HG03060 (cell line): ENCODE results near the gene ALG10B.
"Not testable (repeated sequence)": the region's sequence is repeated elsewhere in the genome, so short reads cannot be mapped to it uniquely, and the experiment has no call there.

Experiments used
- ATAC-seq: cut with Tn5 transposase; IDR thresholded peaks from one replicate; pipeline ENCODE4 v1.9.1; 2021; ENCODE audit warnings: low read depth, moderate number of reproducible peaks; ENCODE audit not compliant: unreplicated experiment

The ALG10B gene

GRCh38 chr12:38316391-38317129 lies at the start of gene ALG10B:
TSS of gene ALG10B (plus strand) at chr12:38316774. CDS start at chr12:38316894, 120 bp downstream.
- peak; percentile 99 for ATAC-seq

GRCh38 chr12:38268612-38269011 lies 48.0 kb upstream of the ALG10B start:
- no peak for ATAC-seq

DNA sequence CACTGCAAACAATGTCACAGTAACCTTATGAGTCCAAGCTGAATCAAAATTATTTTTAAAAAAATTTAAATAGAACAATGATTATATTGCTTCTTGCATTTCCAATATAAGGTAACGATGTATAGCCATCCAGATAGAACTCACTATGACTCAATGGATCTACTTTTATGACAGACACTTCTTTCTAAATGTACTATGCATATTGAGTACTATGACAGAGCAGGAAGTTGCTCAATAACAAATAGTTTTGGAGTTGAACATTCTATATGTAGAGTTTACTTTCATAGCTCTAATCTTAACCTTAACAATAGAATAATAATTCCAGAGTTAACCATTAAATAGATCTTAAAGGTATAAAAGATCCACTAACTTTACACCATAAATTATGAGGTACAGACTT lies 46.7 kb upstream of the ALG10B start:
- no peak for ATAC-seq

- ATAC-seq, result no peak
Measured at GRCh38 chr12:38279756-38280155, 36.8 kb upstream of the ALG10B start.

DNA sequence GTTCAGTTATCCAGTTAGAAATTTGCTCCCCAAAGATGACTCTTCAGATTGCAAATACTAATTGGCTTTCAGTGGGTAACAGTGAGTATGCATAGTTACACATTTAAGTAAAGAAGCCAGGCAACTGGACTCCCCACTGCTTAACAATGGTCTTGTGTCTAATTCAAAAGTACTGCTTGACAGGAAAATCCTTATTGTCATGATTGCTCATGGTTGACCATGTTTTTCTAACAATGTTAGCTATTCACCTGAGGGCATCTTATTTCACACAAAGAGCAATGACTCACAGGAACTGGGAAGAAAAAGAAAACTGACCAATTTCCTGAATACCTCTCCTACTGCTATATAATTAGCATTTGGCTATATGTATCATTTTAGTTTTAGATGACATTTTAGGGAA lies 33.7 kb upstream of the ALG10B start:
- no peak for ATAC-seq

GRCh38 chr12:38289396-38289795 lies 27.2 kb upstream of the ALG10B start:
- ATAC-seq, result no peak

DNA sequence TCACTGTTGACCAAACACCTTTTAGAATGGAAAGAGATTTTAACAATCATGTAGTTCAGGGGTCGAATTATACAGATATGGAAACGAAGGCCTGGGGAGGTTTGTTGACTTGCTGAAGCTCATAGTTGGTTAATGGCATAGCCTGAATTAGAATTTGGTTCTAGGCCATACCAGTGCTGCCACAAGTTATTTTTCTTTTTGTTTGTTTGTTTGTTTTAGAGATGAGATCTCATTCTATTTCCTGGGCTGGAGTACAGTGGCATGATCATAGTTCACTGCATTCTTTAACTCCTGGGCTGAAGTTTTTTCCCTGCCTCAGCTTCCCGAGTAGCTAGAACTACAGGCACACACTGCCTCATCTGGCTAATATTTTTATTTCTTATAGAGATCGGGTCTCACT lies 25.4 kb upstream of the ALG10B start:
- ATAC-seq, result no peak

GRCh38 chr12:38302972-38303371 lies 13.6 kb upstream of the ALG10B start:
- ATAC-seq, result not testable (repeated sequence)

GRCh38 chr12:38321966-38322365 lies 5.4 kb downstream of the ALG10B start:
- ATAC-seq, result not testable (repeated sequence)

DNA sequence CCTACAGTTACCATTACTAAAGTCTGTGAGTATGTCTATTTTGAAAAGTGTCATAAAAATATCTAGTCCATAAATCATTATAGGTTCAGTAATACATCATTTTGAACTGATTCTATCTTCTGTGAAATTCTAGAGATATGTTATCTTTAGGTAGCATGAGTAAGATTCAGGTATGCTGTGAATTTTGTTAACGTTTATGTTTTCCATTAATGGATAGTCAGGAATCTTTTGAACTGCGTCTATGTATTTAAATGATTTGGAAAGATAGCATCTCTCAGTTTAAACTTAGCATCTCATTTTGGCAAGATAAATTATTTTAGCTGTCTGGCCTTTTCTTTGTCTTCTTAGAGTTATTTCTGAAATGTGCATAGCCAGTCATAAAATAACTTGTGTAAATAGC lies 8.3 kb downstream of the ALG10B start:
- ATAC-seq, result no peak

DNA sequence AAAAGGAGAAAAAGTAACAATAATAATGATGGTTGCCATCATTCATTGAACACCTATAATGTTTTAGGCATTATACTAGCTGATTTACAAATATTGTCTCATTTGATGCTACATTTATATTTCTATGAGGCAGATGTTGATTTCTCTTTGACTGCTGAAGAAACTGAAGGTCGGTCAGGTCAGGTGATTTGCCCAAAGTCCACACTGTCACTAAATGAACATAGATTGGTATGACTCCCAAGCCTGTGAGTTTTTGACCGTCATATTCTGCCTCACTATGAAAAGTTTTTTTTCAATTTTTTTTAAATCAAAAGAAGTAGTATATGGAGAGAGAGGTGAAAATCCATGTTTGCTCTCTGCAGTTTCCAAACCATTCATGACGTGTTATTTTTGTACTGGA lies 10.8 kb downstream of the ALG10B start:
- no peak for ATAC-seq

- ATAC-seq, result peak; percentile 58
Measured at GRCh38 chr12:38328306-38328895, 11.8 kb downstream of the ALG10B start.

DNA sequence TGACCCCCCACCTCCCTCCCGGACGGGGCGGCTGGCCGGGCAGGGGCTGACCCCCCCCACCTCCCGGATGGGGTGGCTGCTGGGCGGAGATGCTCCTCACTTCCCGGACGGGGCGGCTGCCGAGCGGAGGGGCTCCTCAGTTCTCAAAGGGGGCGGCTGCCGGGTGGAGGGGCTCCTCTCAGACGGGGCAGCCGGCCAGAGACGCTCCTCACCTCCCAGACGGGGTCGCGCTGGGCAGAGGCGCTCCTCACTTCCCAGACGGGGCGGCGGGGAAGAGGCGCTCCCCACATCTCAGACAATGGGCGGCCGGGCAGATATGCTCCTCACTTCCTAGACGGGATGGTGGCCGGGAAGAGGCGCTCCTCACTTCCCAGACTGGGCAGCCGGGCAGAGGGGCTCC lies 13.8 kb downstream of the ALG10B start:
- ATAC-seq, result not testable (repeated sequence)

DNA sequence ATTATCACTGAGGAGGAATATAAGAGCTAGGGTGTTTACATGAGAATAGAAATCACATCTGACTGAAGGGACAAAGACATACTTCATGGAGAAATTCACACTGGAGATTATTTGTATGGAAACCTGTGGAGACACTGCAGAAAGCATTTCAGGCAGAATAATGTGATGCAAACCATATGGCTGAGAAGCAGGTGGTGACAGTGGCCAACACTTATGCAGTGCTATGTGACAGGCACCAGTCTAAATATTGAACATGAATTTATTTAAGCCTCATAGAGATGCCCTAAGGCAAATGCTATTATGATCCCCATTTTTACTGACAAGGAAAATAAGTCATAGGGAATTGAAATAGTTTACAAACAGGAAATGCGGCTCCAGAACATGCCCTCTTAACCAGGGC lies 16.2 kb downstream of the ALG10B start:
- no peak for ATAC-seq

DNA sequence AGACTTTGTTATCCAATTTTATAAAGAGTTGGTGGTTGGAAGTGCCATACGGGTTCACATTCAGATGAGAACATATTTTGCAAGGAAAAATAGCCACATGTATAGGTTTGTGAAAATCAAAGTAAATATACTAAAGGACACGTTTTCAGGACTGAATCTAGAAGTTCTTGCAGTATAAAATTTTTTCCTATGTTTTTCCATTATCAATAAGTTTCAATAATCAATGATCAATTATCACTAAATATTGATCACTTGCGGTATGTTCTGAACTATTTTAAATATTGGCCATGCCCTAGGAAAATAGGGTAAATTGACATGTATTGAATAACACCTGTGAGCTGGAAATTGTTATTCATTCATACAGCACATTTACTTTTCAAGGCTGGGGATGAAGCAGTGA lies 25.9 kb downstream of the ALG10B start:
- ATAC-seq, result no peak

DNA sequence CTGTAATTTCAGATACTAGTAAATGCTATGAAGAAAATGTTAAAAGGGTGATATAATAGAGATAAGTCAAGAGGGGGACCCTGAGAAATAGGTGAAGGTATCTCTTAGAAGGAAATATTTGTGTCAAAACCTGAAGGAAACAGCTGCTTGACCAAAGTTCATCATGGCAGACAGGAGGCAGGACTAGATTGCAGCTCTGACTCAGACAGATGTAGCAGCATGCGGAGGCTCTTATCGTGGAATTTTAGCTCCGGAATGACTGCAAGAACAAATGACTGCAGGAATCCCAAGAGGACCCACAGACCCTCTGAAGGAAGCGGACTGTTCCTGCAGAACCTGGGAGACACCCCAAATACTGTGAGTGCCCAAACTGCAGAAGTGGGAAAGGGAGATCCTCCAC lies 26.7 kb downstream of the ALG10B start:
- not testable (repeated sequence) for ATAC-seq

GRCh38 chr12:38343916-38344315 lies 27.3 kb downstream of the ALG10B start:
- not testable (repeated sequence) for ATAC-seq

DNA sequence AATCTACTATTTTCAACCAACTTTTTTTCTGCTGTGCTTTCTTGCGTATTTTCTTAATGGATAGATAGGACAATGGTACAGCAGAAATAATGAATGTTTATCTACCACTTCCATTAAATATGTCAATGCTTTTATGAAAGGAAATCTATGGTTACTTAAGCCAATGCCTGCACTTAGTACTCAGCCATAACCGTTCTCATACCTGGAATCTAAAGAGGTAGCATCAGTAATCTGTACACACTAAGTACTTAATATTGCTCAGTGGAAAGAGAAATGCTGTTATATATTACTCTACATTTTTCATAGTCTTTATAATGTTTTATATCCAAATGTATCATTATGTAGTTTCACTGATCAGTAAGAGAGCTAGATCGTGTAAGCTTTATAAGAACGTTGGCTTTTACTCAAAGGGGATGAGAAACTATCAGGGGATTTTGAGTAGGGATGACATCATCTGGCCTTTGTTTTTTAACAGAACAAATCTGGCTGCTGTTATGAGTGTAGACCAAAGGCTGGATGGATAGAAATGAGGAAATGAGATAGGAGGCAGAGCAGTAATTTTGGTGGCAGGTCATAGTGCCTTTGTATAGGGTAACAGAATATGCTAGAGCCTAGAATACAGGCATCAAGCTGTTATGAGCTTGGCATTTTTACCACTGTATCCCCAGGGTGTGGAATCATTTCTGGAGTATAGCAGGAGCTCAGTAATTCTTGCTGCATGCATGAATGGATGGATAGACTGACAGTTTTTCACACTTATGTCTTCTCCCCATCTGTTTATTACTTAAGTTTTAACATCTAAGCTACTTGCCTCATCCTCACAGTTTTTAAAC lies 34.0 kb downstream of the ALG10B start:
- ATAC-seq, result peak; percentile 99

DNA sequence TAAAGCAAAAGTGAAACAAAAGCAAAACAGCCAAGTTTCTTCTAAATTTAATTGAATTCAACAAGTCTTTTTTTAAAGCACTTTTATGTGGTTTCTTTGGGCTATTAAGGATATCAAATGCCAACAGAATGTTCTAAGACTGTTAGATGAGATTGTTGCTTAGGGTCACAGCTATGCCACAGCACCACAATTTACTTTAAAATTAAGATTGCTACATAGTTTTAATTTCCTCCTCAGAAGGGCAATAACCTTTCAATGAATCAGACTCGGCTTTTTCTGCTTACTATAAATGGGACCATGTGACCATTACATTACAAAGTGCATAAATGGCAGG lies 34.6 kb downstream of the ALG10B start:
- not testable (repeated sequence) for ATAC-seq

DNA sequence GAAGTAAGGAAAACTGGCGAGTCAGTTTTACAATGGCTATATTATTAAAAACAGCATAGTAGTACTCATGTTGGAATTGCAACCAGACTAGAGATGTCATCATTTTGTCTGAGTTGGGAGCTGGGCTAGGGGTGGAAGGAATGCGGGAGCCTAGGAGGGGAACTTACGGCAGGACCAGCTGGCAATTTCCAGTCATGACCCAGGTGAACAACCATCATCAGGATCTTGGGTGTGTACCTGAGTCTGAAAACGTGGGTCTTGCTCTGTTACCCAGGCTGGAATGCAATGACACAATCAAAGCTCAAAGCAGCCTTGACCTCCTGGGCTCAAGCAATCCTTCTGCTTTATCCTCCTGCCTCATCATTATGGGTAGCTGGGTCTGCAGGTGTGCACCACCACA lies 50.9 kb downstream of the ALG10B start:
- no peak for ATAC-seq

GRCh38 chr12:38370311-38370710 lies 53.7 kb downstream of the ALG10B start:
- no peak for ATAC-seq

GRCh38 chr12:38373784-38374183 lies 57.2 kb downstream of the ALG10B start:
- no peak for ATAC-seq
